Heart left ventricle (tissue), 16 donors: ENCODE measurements around the gene LMAN1L. TPM values are rescaled to one million over a fixed set of nuclear protein-coding genes. Genes with fewer than 3 reads are reported as not detected.

Source experiments
- ATAC-seq, 4 donors: fragments of 200-7000 bp; cut with Tn5 transposase; one replicate each; pipeline ENCODE4 v1.9.1; 2020 to 2022; ENCODE audit warnings: moderate library complexity in 4 of 4, mild to moderate bottlenecking in 3 of 4, moderate number of reproducible peaks in 1 of 4
- DNase-seq, 5 donors: peaks; one replicate each; pipeline ENCODE4 v3.0.0-alpha.2; 2020
- H3K27ac ChIP-seq, 12 donors: fragments of 200-600 bp; sonication (generic) in 4 of 12; one replicate each; pipeline versions ENCODE4 v1.5.0 to v1.8.0; 2016 to 2022; ENCODE audit warnings: mild to moderate bottlenecking in 2 of 12
- H3K27me3 ChIP-seq, 9 donors: fragments of 200-600 bp; sonication (generic) in 2 of 9; one replicate each; pipeline versions ENCODE4 v1.5.1 to v1.8.0; 2016 to 2022; ENCODE audit warnings: mild to moderate bottlenecking in 3 of 9
- H3K36me3 ChIP-seq, 9 donors: fragments of 200-600 bp; sonication (generic) in 2 of 9; one replicate each; pipeline versions ENCODE4 v1.5.0 to v1.8.0; 2018 to 2022; ENCODE audit warnings: mild to moderate bottlenecking in 2 of 9
- H3K4me1 ChIP-seq, 12 donors: fragments of 200-600 bp; sonication (generic) in 4 of 12; one replicate each; pipeline versions ENCODE4 v1.5.0 to v1.8.0; 2016 to 2022; ENCODE audit warnings: mild to moderate bottlenecking in 3 of 12
- H3K4me3 ChIP-seq, 12 donors: fragments of 200-600 bp; sonication (generic) in 4 of 12; one replicate each; pipeline versions ENCODE4 v1.5.0 to v1.8.0; 2017 to 2022; ENCODE audit warnings: mild to moderate bottlenecking in 9 of 12, moderate library complexity in 4 of 12
- H3K9me3 ChIP-seq, 12 donors: fragments of 200-600 bp; sonication (generic) in 4 of 12; one replicate each; pipeline versions ENCODE4 v1.5.0 to v1.8.0; 2016 to 2022; ENCODE audit warnings: mild to moderate bottlenecking in 1 of 12
- CTCF ChIP-seq, 12 donors: fragments of 200-600 bp; sonication (generic) in 4 of 12; IDR thresholded peaks; one replicate each; pipeline versions ENCODE4 v1.5.0 to v1.8.0; 2018 to 2022; ENCODE audit warnings: antibody characterized with exemption in 12 of 12, mild to moderate bottlenecking in 5 of 12
- POLR2A ChIP-seq, 2 donors: fragments of 450-650 bp; IDR thresholded peaks; one replicate each; pipeline ENCODE4 v1.6.1; 2017; ENCODE audit warnings: antibody characterized with exemption in 2 of 2, mild to moderate bottlenecking in 2 of 2, moderate library complexity in 2 of 2
- WGBS, 4 donors: extraction: QIAGEN DNeasy Blood & Tissue Kit in 2 of 4; methylation state at CpG; one replicate each; pipeline versions ENCODE4 v1.1.5 to v1.1.7; 2013 to 2018; 5-methylcytosine and 5-hydroxymethylcytosine counted together
- intact Hi-C, 10 donors: fragments of 100-400 bp; cut with DNase I; formaldehyde crosslinking; loops; one replicate each; pipeline versions ENCODE4 v1.11.1 to v1.14.2; 2022
- polyA plus RNA-seq, 2 donors: library from polyadenylated mRNA; stranded (reverse); fragments of 200-250 nt; gene quantifications; one replicate each; pipeline ENCODE4 v1.2.3, GENCODE V29; 2013
- total RNA-seq, 9 donors: library from RNA; depleted of rRNA in 2 of 9; stranded (reverse); fragments of >200 nt in 2 of 9; fragmentation: NEBNext Ultra II Directional in 3 of 9; extraction: Animal tissue kit (Norgen Biotek cat#: 25700) in 3 of 9; gene quantifications; one replicate each; pipeline versions ENCODE4 v1.1.0 to v1.2.4, GENCODE V29; 2016 to 2023
- donor health status: ischemic (EF 13 %, LVEDD 7.1; RV severe dilation, severe dysfunction).
- donor health status: healthy with polysubstance abuse.
- donor health status: DM: no; HTN: yes; CAD: no.
- donor health status: DM: no; HTN: no; CAD: no.
- donor health status: ischemic (EF 25% LVEDD 6.9; RV normal size, moderate dysfunction).
- donor health status: ischemic (EF 25% LVEDD 5.7; RV mildly dilated, moderate dysfunction).
- donor health status: healthy.
- donor health status: DM: yes; HTN: yes; CAD: no.
- donor health status: ischemic (EF 35%, LVEDD 5.7; RV mildly dilated, moderate dysfunction).
- donor health status: nonischemic (EF 11% LVEDD 7.7; RV severe dilation, severe dysfunction).
- donor health status: DM: yes; HTN: yes; CAD: no.
- donor health status: PGD.
- donor health status: ischemic (EF 29% LVEDD 5.4; RV normal size, mild dysfunction).
- donor health status: nonischemic (EF 23%, LVEDD 6.1; RV moderate dilation, normal function).

LMAN1L gene
- total and polyA plus RNA-seq, 11 donors = 0.19 to 16.3 (median 6.8) TPM; not detected in 1

DNA sequence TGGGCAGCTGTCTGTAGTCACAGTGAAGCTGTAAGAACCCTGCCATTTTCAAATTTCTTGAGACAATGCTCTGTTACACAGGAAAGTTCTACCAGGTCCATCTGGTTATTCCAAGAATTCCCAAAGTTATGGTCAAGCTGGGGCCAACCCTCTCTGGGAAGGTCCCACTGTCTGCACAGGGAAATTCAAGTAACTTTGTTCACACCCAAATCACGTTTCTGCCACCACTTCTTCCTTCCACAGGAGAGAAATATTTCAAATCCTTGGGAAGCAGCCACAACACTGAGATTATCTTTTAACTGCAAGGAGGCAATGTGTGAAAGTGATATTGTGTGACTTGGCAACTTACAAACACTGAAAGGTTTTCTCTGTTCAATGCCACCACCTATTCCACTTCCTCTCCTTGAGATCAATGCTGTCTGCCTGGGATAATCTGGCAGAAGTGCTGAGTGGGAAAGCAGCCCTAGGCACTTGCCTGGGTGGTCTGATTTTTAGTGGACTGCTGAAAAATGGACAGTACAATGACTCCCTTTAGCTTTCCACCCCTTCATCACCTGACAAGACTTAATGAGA, 54.9 kb downstream of the LMAN1L start:
- WGBS, 4 donors = 20 to 46% (median 32%) methylated on average over 1 of the region's 1 CpG
- ATAC-seq = no peak

DNA sequence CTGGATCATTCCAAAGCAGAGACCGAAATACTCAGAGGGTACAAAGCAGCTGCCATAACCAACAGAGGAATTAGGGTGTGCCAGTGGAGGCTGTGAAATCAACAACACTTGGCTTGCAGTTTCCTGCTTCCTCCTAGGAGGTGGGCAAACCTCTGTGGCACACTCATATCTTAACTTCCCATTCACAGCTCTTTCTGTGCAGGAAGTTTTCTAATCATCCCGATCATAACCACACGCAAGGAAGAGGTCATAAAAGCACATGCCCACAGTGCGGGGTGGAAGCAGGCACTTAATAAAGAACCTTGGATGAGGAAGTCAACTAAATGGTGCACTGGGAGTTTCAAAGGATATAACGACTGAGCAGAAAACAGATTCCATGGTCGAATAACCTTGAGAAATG, 55.4 kb downstream of the LMAN1L start:
- peaks cover 11 to 90% (median 64%) of the 10 kb centered on the region in 12 donors for H3K4me1 ChIP-seq

More for the DNA sequence above, 54.9 kb downstream of the LMAN1L start:
- peaks cover 0 to 15% (median 0%) of the 10 kb centered on the region in 9 donors for H3K36me3 ChIP-seq
- no peaks in the 10 kb centered on the region for H3K9me3 ChIP-seq
- peak overlapping the region in 11 of 12 donors; percentile 58 to 97 (median 79) for H3K27ac ChIP-seq
- H3K4me3 ChIP-seq = no peak overlapping the region
- intact Hi-C loops = no loop called here
- DNase-seq = no peak
- H3K4me1 ChIP-seq = peaks cover 11 to 92% (median 63%) of the 10 kb centered on the region in 12 donors
- H3K27me3 ChIP-seq = no peaks in the 10 kb centered on the region
- TF ChIP-seq POLR2A (IDR thresholded peaks at IDR 0.05) (no peak), CTCF (IDR thresholded peaks at IDR 0.05) (no peak)

DNA sequence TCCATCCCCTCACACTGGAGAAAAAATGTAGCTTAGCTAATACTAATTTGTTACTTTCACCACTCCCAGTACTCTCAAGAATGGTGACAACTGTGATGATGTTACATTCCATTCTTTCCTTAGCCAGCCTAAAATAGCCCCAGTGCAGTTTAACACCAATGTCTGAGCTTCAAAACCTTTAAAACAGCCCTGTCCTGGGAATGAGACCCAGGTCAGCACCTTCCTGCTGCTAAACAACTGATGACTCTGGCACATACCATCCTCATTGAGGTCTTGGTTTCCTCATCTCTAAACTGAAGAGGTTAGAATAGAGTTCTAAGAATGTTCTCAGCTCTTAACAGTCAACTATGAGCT, 56.7 kb downstream of the LMAN1L start:
- ATAC-seq (peak in 3 of 4 donors; percentile 5 to 15 (median 6)), DNase-seq (no peak)
- intact Hi-C loops = no loop called here
- TF ChIP-seq POLR2A (IDR thresholded peaks at IDR 0.05) (no peak), CTCF (IDR thresholded peaks at IDR 0.05) (no peak)
- Histone ChIP-seq H3K4me3 (peak overlapping the region in 3 of 12 donors; percentile 17 to 86 (median 29)), H3K27me3 (no peaks in the 10 kb centered on the region), H3K36me3 (peaks cover 0 to 9% (median 0%) of the 10 kb centered on the region in 9 donors), H3K27ac (peak overlapping the region; percentile 43 to 97 (median 78)), H3K9me3 (no peaks in the 10 kb centered on the region), H3K4me1 (peaks cover 11 to 81% (median 65%) of the 10 kb centered on the region in 12 donors)

More for the DNA sequence above, 55.4 kb downstream of the LMAN1L start:
- intact Hi-C loops = no loop called here
- WGBS, 4 donors = 50 to 64% (median 56%) methylated on average over 6 of the region's 6 CpGs
- Histone ChIP-seq H3K4me3 (no peak overlapping the region), H3K27ac (peak overlapping the region; percentile 58 to 97 (median 78)), H3K27me3 (no peaks in the 10 kb centered on the region), H3K9me3 (no peaks in the 10 kb centered on the region), H3K36me3 (peaks cover 0 to 15% (median 0%) of the 10 kb centered on the region in 9 donors)
- TF ChIP-seq POLR2A (IDR thresholded peaks at IDR 0.05) (no peak), CTCF (IDR thresholded peaks at IDR 0.05) (no peak)
- DNase-seq (peak in 1 of 5 donors; percentile 57), ATAC-seq (peak in 2 of 4 donors; percentile 0 to 13)

DNA sequence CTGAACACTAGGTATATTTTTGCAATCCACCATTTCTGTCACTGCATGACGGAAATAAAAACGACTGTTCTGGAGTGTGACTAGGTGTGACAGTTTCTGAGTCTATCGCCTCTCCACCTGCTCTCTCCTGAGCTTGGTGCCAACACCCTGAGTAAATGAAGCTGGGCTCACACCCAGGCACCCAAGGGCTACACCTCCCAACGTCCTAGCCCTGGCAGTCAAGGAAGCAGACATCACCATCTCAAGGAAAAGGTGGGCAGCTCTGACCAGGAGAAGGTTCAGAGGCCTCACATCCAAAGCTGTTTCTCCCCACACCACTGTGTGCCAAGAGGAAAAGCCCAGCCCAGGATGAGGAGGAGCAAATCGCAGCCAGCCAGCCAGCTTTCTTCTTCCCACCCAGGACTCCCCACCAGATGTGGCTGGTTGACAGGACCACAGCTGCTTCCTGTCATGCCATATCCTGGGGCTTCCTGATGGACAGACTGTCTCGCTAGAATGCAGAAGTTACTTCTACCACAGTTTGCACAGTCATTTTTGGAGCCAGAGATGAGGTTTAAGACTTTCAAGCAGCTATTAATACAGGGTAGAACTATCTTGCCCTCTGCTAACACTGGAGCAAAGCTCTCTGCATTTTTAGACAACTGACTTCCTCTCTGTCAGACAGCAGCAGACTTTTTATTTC, 57.2 kb downstream of the LMAN1L start:
- peaks cover 11 to 81% (median 65%) of the 10 kb centered on the region in 12 donors for H3K4me1 ChIP-seq
- DNase-seq (peak; percentile 73 to 83 (median 78)), ATAC-seq (peak in 3 of 4 donors; percentile 34 to 54 (median 52))
- H3K36me3 ChIP-seq = peaks cover 0 to 9% (median 0%) of the 10 kb centered on the region in 9 donors
- no peaks in the 10 kb centered on the region for H3K27me3 ChIP-seq
- peak overlapping the region; percentile 43 to 97 (median 78) for H3K27ac ChIP-seq
- H3K4me3 ChIP-seq = peak overlapping the region in 4 of 12 donors; percentile 4 to 86 (median 23)
- intact Hi-C loops = loop anchor here in 1 of 10 donors (5.0 kb wide), 1 partner anchor 37 kb away; the partner anchor contains the start of gene FAM219B
- 12 to 20% (median 19%) methylated on average over 6 of the region's 6 CpGs for WGBS, 4 donors
- H3K9me3 ChIP-seq = no peaks in the 10 kb centered on the region
- TF ChIP-seq CTCF (IDR thresholded peaks at IDR 0.05) (no peak), POLR2A (IDR thresholded peaks at IDR 0.05) (no peak)
